Tibial nerve (tissue), 4 donors: Measurements from ENCODE around the gene CSNK2A1. TPM values are rescaled to one million over a fixed set of nuclear protein-coding genes. Genes with fewer than 3 reads are reported as not detected.

ENCODE experiments used
- DNase-seq, 2 donors: peaks; one replicate each; pipeline ENCODE4 v3.0.0-alpha.2; 2019; ENCODE audit warnings: low spot score in 2 of 2
- H3K27ac ChIP-seq, 4 donors: fragments of 200-600 bp; sonication (generic) in 3 of 4; one replicate each; pipeline ENCODE4 v1.5.1; 2017 to 2019; ENCODE audit warnings: mild to moderate bottlenecking in 1 of 4
- H3K27me3 ChIP-seq, 2 donors: fragments of 200-600 bp; sonication (generic) in 1 of 2; one replicate each; pipeline versions ENCODE4 v1.5.1 to v1.6.0; 2017 to 2019
- H3K36me3 ChIP-seq, 3 donors: fragments of 200-600 bp; sonication (generic); one replicate each; pipeline ENCODE4 v1.5.1; 2018 to 2019
- H3K4me1 ChIP-seq, 4 donors: fragments of 200-600 bp; sonication (generic) in 3 of 4; one replicate each; pipeline ENCODE4 v1.5.1; 2017 to 2019
- H3K4me3 ChIP-seq, 4 donors: fragments of 200-600 bp; sonication (generic) in 3 of 4; one replicate each; pipeline ENCODE4 v1.5.1; 2017 to 2019; ENCODE audit warnings: mild to moderate bottlenecking in 1 of 4, moderate library complexity in 1 of 4
- H3K9me3 ChIP-seq, 4 donors: fragments of 200-600 bp; sonication (generic) in 3 of 4; one replicate each; pipeline ENCODE4 v1.5.1; 2017 to 2019
- EP300 ChIP-seq, 2 donors: sonication (generic); formaldehyde crosslinking; IDR thresholded peaks; one replicate each; pipeline ENCODE4 v1.6.1; 2017; ENCODE audit warnings: antibody characterized with exemption in 2 of 2, mild to moderate bottlenecking in 1 of 2
- POLR2A ChIP-seq, 2 donors: fragments of 450-650 bp; IDR thresholded peaks; one replicate each; pipeline ENCODE4 v1.6.1; 2017; ENCODE audit warnings: antibody characterized with exemption in 2 of 2, mild to moderate bottlenecking in 2 of 2, moderate library complexity in 2 of 2
- WGBS, 2 donors: methylation state at CpG; one replicate each; pipeline ENCODE4 v1.1.5; 2018; 5-methylcytosine and 5-hydroxymethylcytosine counted together
- total RNA-seq, 4 donors: library from RNA; depleted of rRNA; stranded (reverse); fragments of >200 nt; gene quantifications; one replicate each; pipeline ENCODE4 v1.1.0, GENCODE V29; 2016
- TF ChIP-seq, protein P1 (sequence below), 5 experiments: fragments of 200-600 bp in 3 of 5; fragments of 450-650 bp in 2 of 5; sonication (generic) in 3 of 5; IDR thresholded peaks; one replicate each; pipeline ENCODE4 v1.5.1; 2016 to 2019; ENCODE audit warnings: antibody characterized with exemption in 5 of 5, mild to moderate bottlenecking in 3 of 5, moderate library complexity in 2 of 5

The CSNK2A1 gene
- total RNA-seq, 4 donors from 2014 or later, result 60.7 to 73.0 (median 64.1) TPM

DNA sequence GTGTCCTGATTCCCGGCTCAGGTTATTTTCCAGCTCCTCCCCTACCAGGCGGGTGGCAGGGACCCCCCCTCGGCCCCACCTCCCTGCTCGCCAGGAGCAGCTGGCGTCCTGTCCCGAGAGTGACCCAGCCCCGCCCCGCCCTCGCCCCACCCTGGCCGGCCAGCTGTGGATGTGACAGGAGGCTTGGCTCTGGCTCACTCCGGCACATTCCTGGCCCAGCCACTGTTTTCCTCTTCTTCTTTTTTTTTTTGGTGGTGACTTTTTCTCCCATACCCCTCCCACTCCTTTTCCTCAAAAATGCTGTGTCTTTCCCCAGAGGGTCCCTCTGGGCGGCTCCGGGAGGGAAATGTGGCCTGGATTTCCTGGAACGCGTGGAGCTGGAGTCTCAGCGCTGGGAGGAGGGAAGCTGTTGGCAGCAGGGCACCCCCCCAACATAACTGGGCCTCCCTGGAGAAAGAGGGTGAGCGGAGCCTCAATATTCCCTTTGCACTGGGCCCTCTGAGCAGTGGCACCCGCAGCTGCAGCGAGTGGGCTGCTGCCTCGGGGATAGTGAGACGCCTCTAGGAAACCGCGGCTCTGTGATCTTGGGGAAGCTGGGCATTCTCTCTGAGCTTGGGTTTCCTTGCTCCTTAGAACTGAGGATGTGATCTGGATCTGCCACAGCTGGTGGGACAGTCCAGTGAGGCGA lies 28.3 kb upstream of the CSNK2A1 start:
- Histone ChIP-seq H3K4me1 (peaks cover 0 to 20% (median 3%) of the 10 kb centered on the region in 4 donors), H3K4me3 (peak overlapping the region in 1 of 4 donors; percentile 5), H3K27ac (no peak overlapping the region), H3K9me3 (no peaks in the 10 kb centered on the region), H3K27me3 (peaks cover 0 to 33% of the 10 kb centered on the region in 2 donors), H3K36me3 (no peaks in the 10 kb centered on the region)
- WGBS, 2 donors, result 5 to 7% methylated on average over 18 to 19 of the region's 24 CpGs
- TF ChIP-seq POLR2A (IDR thresholded peaks at IDR 0.05) (no peak), EP300 (IDR thresholded peaks at IDR 0.05) (no peak)
- TF ChIP-seq, protein P1, sequence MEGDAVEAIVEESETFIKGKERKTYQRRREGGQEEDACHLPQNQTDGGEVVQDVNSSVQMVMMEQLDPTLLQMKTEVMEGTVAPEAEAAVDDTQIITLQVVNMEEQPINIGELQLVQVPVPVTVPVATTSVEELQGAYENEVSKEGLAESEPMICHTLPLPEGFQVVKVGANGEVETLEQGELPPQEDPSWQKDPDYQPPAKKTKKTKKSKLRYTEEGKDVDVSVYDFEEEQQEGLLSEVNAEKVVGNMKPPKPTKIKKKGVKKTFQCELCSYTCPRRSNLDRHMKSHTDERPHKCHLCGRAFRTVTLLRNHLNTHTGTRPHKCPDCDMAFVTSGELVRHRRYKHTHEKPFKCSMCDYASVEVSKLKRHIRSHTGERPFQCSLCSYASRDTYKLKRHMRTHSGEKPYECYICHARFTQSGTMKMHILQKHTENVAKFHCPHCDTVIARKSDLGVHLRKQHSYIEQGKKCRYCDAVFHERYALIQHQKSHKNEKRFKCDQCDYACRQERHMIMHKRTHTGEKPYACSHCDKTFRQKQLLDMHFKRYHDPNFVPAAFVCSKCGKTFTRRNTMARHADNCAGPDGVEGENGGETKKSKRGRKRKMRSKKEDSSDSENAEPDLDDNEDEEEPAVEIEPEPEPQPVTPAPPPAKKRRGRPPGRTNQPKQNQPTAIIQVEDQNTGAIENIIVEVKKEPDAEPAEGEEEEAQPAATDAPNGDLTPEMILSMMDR (IDR thresholded peaks at IDR 0.05), result no peak
- DNase-seq, result peak; percentile 7 to 42

- peaks cover 0 to 41% of the 10 kb centered on the region in 2 donors for H3K27me3 ChIP-seq
- no peaks in the 10 kb centered on the region for H3K9me3 ChIP-seq
- TF ChIP-seq EP300 (IDR thresholded peaks at IDR 0.05) (no peak), POLR2A (IDR thresholded peaks at IDR 0.05) (no peak)
- TF ChIP-seq, protein P1 (IDR thresholded peaks at IDR 0.05), result no peak
- WGBS, 2 donors, result 66 to 72% methylated on average over 14 of the region's 14 CpGs
- H3K36me3 ChIP-seq, result no peaks in the 10 kb centered on the region
- DNase-seq, result no peak
- no peak overlapping the region for H3K4me3 ChIP-seq
- H3K4me1 ChIP-seq, result peaks cover 0 to 20% (median 3%) of the 10 kb centered on the region in 4 donors
- H3K27ac ChIP-seq, result no peak overlapping the region
Observed at GRCh38 chr20:568673-569415, 25.3 kb upstream of the CSNK2A1 start.

DNA sequence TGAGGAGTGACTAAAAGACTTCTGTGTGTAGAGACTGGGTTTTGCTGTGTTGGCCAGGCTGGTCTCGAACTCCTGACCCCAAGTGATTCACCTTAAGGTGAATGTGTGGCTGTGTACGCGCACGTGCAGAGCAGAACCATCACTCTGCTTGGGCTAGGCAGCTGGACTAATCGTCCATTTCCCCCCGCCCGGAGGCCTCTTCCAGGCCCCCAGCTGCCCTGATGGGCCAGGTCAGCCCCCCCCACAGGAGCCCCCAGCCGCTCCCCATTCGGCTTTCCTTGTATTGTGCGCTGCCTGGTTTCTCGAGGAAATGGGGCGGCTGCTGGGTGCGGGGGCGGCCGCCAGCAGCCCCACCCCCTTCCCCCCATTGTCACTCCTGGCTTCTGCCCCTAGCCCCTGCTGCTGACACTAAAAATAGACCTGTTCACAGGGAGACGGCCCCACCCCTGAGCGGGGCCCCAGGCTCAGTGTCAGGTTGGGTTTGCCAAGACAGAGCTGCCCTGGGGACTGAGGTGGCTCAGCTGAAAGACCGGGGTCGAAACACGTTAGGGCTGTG lies 24.6 kb upstream of the CSNK2A1 start:
- no peak overlapping the region for H3K27ac ChIP-seq
- no peak for DNase-seq
- no peaks in the 10 kb centered on the region for H3K36me3 ChIP-seq
- H3K27me3 ChIP-seq, result peaks cover 0 to 41% of the 10 kb centered on the region in 2 donors
- 12 to 27% methylated on average over 12 to 16 of the region's 20 CpGs for WGBS, 2 donors
- peaks cover 0 to 20% (median 3%) of the 10 kb centered on the region in 4 donors for H3K4me1 ChIP-seq
- H3K9me3 ChIP-seq, result no peaks in the 10 kb centered on the region
- TF ChIP-seq POLR2A (IDR thresholded peaks at IDR 0.05) (no peak), EP300 (IDR thresholded peaks at IDR 0.05) (no peak)
- TF ChIP-seq, protein P1 (IDR thresholded peaks at IDR 0.05), result no peak
- no peak overlapping the region for H3K4me3 ChIP-seq

DNA sequence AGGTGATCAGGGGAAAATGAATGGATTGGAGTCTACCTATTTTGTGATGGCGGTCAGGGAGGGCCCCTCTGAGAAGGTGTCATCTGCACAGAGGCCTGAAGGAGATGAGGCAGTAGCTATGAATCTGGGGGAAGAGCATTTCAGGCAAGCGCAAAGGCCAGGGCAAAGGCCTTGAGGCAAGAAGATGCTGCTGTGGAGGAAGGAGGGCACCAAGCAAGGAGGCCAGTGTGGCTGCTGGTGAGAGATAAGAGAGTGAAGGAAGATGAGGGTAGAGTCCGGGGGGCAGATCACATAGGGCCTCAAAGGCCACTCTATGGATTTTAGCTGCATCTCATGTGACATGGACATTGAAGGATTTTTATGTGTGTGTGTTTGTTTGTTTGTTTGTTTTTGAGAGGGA lies 20.6 kb upstream of the CSNK2A1 start:
- Histone ChIP-seq H3K27me3 (peaks cover 0 to 36% of the 10 kb centered on the region in 2 donors), H3K9me3 (no peaks in the 10 kb centered on the region), H3K36me3 (no peaks in the 10 kb centered on the region), H3K27ac (no peak overlapping the region), H3K4me3 (no peak overlapping the region), H3K4me1 (peaks cover 0 to 10% (median 0%) of the 10 kb centered on the region in 4 donors)
- no peak for TF ChIP-seq POLR2A (IDR thresholded peaks at IDR 0.05)
- no peak for TF ChIP-seq EP300 (IDR thresholded peaks at IDR 0.05)
- TF ChIP-seq, protein P1 (IDR thresholded peaks at IDR 0.05), result no peak
- DNase-seq, result no peak
- 94 to 96% methylated on average over 3 of the region's 3 CpGs for WGBS, 2 donors

DNA sequence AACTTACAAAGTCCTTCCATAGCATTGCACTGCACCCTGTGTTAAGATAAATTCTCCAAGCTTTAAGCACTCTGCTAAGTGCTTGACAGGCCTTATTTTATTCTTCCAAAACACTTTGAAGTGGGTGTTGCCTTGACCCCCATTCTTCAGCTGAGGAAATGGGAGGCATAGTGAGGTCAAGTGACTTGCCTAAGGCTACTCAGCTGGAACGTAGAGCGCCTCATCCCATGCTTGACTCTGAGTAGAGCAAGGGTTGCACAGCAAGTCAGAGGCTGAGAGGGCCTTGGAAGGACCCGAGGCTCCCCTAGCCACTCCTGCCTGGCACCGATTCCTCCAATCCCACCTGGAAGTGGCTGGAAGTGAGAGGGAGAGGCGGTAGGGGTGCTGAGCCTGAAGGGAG lies 19.6 kb upstream of the CSNK2A1 start:
- Histone ChIP-seq H3K4me3 (no peak overlapping the region), H3K9me3 (no peaks in the 10 kb centered on the region), H3K27me3 (peaks cover 0 to 30% of the 10 kb centered on the region in 2 donors), H3K36me3 (no peaks in the 10 kb centered on the region), H3K27ac (no peak overlapping the region), H3K4me1 (peaks cover 0 to 8% (median 0%) of the 10 kb centered on the region in 4 donors)
- TF ChIP-seq, protein P1 (IDR thresholded peaks at IDR 0.05), result no peak
- TF ChIP-seq EP300 (IDR thresholded peaks at IDR 0.05) (no peak), POLR2A (IDR thresholded peaks at IDR 0.05) (no peak)
- DNase-seq, result no peak
- WGBS, 2 donors, result 70 to 80% methylated on average over 5 of the region's 5 CpGs
